ENCODE data around the gene RNF223.

DNA sequence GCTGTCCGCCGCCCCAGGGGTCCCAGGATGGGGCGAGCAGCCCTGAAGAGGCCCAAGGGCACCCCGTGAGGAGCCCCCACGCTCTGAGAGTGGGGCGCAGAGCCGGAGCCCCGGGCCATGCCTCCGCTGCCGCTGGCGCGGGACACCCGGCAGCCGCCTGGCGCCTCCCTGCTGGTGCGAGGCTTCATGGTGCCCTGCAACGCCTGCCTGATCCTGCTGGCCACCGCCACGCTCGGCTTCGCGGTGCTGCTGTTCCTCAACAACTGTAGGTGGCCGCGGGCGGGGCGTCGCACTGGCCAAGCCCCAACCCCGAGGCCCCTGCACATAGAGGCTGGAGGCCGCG lies 39.7 kb downstream of the RNF223 start:
- TF ChIP-seq ZNF256 (CRISPR knock-in tag; conservative IDR thresholded peaks at IDR 0.05) (no peak), BRD4 (CRISPR knock-in tag; IDR thresholded peaks at IDR 0.05) (no peak), ZBTB21 (CRISPR knock-in tag; IDR thresholded peaks at IDR 0.05) (no peak), NR2F2 (IDR thresholded peaks at IDR 0.05; ENCODE audit: borderline replicate concordance, low read depth) (no peak), POLR2A (IDR thresholded peaks at IDR 0.05; ENCODE audit: insufficient read depth in 1 of 2, low read depth in 2 of 2, low read length in 2 of 2) (no peak), KLF16 (CRISPR knock-in tag; IDR thresholded peaks at IDR 0.05) (no peak), IRF2 (CRISPR knock-in tag; IDR thresholded peaks at IDR 0.05) (no peak)
- TF ChIP-seq, protein P1, sequence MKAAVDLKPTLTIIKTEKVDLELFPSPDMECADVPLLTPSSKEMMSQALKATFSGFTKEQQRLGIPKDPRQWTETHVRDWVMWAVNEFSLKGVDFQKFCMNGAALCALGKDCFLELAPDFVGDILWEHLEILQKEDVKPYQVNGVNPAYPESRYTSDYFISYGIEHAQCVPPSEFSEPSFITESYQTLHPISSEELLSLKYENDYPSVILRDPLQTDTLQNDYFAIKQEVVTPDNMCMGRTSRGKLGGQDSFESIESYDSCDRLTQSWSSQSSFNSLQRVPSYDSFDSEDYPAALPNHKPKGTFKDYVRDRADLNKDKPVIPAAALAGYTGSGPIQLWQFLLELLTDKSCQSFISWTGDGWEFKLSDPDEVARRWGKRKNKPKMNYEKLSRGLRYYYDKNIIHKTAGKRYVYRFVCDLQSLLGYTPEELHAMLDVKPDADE (CRISPR knock-in tag; IDR thresholded peaks at IDR 0.05): no peak
- TF ChIP-seq, protein P2, sequence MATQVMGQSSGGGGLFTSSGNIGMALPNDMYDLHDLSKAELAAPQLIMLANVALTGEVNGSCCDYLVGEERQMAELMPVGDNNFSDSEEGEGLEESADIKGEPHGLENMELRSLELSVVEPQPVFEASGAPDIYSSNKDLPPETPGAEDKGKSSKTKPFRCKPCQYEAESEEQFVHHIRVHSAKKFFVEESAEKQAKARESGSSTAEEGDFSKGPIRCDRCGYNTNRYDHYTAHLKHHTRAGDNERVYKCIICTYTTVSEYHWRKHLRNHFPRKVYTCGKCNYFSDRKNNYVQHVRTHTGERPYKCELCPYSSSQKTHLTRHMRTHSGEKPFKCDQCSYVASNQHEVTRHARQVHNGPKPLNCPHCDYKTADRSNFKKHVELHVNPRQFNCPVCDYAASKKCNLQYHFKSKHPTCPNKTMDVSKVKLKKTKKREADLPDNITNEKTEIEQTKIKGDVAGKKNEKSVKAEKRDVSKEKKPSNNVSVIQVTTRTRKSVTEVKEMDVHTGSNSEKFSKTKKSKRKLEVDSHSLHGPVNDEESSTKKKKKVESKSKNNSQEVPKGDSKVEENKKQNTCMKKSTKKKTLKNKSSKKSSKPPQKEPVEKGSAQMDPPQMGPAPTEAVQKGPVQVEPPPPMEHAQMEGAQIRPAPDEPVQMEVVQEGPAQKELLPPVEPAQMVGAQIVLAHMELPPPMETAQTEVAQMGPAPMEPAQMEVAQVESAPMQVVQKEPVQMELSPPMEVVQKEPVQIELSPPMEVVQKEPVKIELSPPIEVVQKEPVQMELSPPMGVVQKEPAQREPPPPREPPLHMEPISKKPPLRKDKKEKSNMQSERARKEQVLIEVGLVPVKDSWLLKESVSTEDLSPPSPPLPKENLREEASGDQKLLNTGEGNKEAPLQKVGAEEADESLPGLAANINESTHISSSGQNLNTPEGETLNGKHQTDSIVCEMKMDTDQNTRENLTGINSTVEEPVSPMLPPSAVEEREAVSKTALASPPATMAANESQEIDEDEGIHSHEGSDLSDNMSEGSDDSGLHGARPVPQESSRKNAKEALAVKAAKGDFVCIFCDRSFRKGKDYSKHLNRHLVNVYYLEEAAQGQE (IDR thresholded peaks at IDR 0.05; ENCODE audit: borderline replicate concordance in 1 of 2, low read depth in 1 of 2, low read length in 2 of 2): no peak
- TF ChIP-seq, protein P3, sequence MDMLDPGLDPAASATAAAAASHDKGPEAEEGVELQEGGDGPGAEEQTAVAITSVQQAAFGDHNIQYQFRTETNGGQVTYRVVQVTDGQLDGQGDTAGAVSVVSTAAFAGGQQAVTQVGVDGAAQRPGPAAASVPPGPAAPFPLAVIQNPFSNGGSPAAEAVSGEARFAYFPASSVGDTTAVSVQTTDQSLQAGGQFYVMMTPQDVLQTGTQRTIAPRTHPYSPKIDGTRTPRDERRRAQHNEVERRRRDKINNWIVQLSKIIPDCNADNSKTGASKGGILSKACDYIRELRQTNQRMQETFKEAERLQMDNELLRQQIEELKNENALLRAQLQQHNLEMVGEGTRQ (IDR thresholded peaks at IDR 0.05; ENCODE audit: low read depth, low read length): no peak
- TF ChIP-seq, protein P3 (CRISPR knock-in tag; IDR thresholded peaks at IDR 0.05; ENCODE audit: borderline replicate concordance): no peak
- TF ChIP-seq, protein P4, sequence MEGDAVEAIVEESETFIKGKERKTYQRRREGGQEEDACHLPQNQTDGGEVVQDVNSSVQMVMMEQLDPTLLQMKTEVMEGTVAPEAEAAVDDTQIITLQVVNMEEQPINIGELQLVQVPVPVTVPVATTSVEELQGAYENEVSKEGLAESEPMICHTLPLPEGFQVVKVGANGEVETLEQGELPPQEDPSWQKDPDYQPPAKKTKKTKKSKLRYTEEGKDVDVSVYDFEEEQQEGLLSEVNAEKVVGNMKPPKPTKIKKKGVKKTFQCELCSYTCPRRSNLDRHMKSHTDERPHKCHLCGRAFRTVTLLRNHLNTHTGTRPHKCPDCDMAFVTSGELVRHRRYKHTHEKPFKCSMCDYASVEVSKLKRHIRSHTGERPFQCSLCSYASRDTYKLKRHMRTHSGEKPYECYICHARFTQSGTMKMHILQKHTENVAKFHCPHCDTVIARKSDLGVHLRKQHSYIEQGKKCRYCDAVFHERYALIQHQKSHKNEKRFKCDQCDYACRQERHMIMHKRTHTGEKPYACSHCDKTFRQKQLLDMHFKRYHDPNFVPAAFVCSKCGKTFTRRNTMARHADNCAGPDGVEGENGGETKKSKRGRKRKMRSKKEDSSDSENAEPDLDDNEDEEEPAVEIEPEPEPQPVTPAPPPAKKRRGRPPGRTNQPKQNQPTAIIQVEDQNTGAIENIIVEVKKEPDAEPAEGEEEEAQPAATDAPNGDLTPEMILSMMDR (CRISPR knock-in tag; IDR thresholded peaks at IDR 0.05): no peak
- TF ChIP-seq, protein P5, sequence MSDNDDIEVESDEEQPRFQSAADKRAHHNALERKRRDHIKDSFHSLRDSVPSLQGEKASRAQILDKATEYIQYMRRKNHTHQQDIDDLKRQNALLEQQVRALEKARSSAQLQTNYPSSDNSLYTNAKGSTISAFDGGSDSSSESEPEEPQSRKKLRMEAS (IDR thresholded peaks at IDR 0.05): no peak
- TF ChIP-seq, protein P6, sequence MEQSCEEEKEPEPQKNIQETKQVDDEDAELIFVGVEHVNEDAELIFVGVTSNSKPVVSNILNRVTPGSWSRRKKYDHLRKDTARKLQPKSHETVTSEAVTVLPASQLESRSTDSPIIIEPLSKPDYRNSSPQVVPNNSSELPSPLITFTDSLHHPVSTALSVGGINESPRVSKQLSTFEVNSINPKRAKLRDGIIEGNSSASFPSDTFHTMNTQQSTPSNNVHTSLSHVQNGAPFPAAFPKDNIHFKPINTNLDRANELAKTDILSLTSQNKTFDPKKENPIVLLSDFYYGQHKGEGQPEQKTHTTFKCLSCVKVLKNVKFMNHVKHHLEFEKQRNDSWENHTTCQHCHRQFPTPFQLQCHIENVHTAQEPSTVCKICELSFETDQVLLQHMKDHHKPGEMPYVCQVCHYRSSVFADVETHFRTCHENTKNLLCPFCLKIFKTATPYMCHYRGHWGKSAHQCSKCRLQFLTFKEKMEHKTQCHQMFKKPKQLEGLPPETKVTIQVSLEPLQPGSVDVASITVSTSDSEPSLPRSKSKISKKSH (CRISPR knock-in tag; IDR thresholded peaks at IDR 0.05; ENCODE audit: borderline replicate concordance): no peak

All from HepG2 (cell line).